SU-DHL-6 (cell line): Measurements from ENCODE around the gene GRM8.
A peak's percentile ranks its signal among the peaks of the same experiment; 100 is the strongest.

Source experiments
- H2AFZ ChIP-seq: fragments of 200-600 bp; sonication (generic); 2 replicates; pipeline ENCODE4 v1.6.1; 2014; ENCODE audit warnings: low read depth, mild to moderate bottlenecking, moderate library complexity, mixed read lengths, antibody characterized with exemption, low read length; ENCODE audit not compliant: severe bottlenecking
- H3F3A ChIP-seq: fragments of 200-600 bp; shearing (Covaris generic); 2 replicates; pipeline ENCODE4 v1.6.0; 2016; ENCODE audit warnings: antibody characterized with exemption, mild to moderate bottlenecking; ENCODE audit not compliant: insufficient read depth
- H3K27ac ChIP-seq: fragments of 200-600 bp; sonication (generic); 2 replicates; pipeline ENCODE4 v1.5.1; 2016; ENCODE audit warnings: low read depth, mild to moderate bottlenecking, low read length, moderate library complexity, mixed read lengths
- H3K27me3 ChIP-seq: fragments of 200-600 bp; sonication (generic), shearing (Covaris generic); 2 replicates; pipeline ENCODE4 v1.6.0; 2014; ENCODE audit warnings: mild to moderate bottlenecking, low read length
- H3K36me3 ChIP-seq: fragments of 200-600 bp; sonication (generic); 2 replicates; pipeline ENCODE4 v1.6.1; 2014; ENCODE audit warnings: mild to moderate bottlenecking, low read length, mixed read lengths
- H3K4me2 ChIP-seq: fragments of 300-600, 200-600 bp; shearing (Covaris generic), sonication (generic); 2 replicates; pipeline ENCODE4 v1.6.0; 2014; ENCODE audit warnings: low read length, low read depth, mild to moderate bottlenecking; ENCODE audit not compliant: poor library complexity, severe bottlenecking
- H3K4me3 ChIP-seq: fragments of 200-600 bp; sonication (generic); 2 replicates; pipeline ENCODE4 v1.5.1; 2014; ENCODE audit warnings: antibody characterized with exemption, low read length, mild to moderate bottlenecking, mixed read lengths; ENCODE audit not compliant: insufficient read depth, poor library complexity, severe bottlenecking
- H3K79me2 ChIP-seq: fragments of 200-600 bp; sonication (generic); 2 replicates; pipeline ENCODE4 v1.6.1; 2014; ENCODE audit warnings: mild to moderate bottlenecking, low read length, moderate library complexity; ENCODE audit not compliant: insufficient read depth
- H3K9ac ChIP-seq: fragments of 200-600 bp; sonication (generic); 2 replicates; pipeline ENCODE4 v1.7.0; 2014; ENCODE audit warnings: mild to moderate bottlenecking, low read length
- H3K9me2 ChIP-seq: fragments of 200-600 bp; sonication (generic); replicated peaks from 2 replicates; pipeline ENCODE4 v1.6.1; 2014; ENCODE audit warnings: low read length; ENCODE audit not compliant: insufficient read depth
- H3K9me3 ChIP-seq: fragments of 200-600 bp; sonication (generic); 2 replicates; pipeline ENCODE4 v1.6.1; 2014; ENCODE audit warnings: low read length, mixed read lengths; ENCODE audit not compliant: insufficient read depth
- H4K20me1 ChIP-seq: fragments of 200-600 bp; sonication (generic); 2 replicates; pipeline ENCODE4 v1.6.1; 2014; ENCODE audit warnings: low read depth, mild to moderate bottlenecking, antibody characterized with exemption, low read length, moderate library complexity, mixed read lengths
- EZH2phosphoT487 ChIP-seq: fragments of 200-600 bp; sonication (generic), shearing (Covaris generic); conservative IDR thresholded peaks from 2 replicates; pipeline ENCODE4 v1.6.1; 2018; ENCODE audit warnings: mild to moderate bottlenecking, antibody characterized with exemption, low read length, moderate library complexity, mixed read lengths
- TF ChIP-seq, protein P1 (sequence below): fragments of 200-600 bp; sonication (generic); IDR thresholded peaks from one replicate; pipeline ENCODE4 v1.5.1; 2017; ENCODE audit warnings: antibody characterized with exemption, mild to moderate bottlenecking, low read length, moderate library complexity; ENCODE audit not compliant: insufficient read depth, poor library complexity, severe bottlenecking

Gene GRM8

DNA sequence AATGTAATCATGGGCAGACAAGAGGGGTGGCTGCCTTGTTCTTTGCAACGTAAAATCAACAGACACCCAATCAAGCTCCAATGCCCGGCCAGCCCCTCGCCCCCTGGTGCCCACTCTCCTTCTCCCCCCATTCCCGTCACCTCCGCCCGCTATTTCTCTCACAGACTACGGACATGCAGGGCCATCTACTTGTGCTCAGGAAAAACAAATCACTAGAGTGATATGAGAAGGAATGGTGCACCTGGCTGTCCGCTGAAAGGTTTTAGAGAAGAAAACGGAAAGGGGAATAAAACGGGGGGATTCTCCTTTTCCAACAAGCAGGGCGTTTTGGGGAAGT is 396 bp downstream of the GRM8 start:
- Histone ChIP-seq H3K9me2 (no peaks in the 10 kb centered on the region), H3K9ac (no peak overlapping the region; the same call in 1 of the 2 replicates), H2AFZ (no peak overlapping the region), H3K4me2 (peak overlapping the region; percentile 79), H3K27ac (no peak overlapping the region), H3K36me3 (no peaks in the 10 kb centered on the region), H3K79me2 (no peaks in the 10 kb centered on the region), H3K4me3 (peak overlapping the region; percentile 65), H4K20me1 (no peaks in the 10 kb centered on the region), H3K27me3 (no peaks in the 10 kb centered on the region), H3F3A (no peaks in the 10 kb centered on the region), H3K9me3 (no peaks in the 10 kb centered on the region)
- TF ChIP-seq EZH2phosphoT487 = no peak
- TF ChIP-seq, protein P1, sequence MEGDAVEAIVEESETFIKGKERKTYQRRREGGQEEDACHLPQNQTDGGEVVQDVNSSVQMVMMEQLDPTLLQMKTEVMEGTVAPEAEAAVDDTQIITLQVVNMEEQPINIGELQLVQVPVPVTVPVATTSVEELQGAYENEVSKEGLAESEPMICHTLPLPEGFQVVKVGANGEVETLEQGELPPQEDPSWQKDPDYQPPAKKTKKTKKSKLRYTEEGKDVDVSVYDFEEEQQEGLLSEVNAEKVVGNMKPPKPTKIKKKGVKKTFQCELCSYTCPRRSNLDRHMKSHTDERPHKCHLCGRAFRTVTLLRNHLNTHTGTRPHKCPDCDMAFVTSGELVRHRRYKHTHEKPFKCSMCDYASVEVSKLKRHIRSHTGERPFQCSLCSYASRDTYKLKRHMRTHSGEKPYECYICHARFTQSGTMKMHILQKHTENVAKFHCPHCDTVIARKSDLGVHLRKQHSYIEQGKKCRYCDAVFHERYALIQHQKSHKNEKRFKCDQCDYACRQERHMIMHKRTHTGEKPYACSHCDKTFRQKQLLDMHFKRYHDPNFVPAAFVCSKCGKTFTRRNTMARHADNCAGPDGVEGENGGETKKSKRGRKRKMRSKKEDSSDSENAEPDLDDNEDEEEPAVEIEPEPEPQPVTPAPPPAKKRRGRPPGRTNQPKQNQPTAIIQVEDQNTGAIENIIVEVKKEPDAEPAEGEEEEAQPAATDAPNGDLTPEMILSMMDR = no peak

DNA sequence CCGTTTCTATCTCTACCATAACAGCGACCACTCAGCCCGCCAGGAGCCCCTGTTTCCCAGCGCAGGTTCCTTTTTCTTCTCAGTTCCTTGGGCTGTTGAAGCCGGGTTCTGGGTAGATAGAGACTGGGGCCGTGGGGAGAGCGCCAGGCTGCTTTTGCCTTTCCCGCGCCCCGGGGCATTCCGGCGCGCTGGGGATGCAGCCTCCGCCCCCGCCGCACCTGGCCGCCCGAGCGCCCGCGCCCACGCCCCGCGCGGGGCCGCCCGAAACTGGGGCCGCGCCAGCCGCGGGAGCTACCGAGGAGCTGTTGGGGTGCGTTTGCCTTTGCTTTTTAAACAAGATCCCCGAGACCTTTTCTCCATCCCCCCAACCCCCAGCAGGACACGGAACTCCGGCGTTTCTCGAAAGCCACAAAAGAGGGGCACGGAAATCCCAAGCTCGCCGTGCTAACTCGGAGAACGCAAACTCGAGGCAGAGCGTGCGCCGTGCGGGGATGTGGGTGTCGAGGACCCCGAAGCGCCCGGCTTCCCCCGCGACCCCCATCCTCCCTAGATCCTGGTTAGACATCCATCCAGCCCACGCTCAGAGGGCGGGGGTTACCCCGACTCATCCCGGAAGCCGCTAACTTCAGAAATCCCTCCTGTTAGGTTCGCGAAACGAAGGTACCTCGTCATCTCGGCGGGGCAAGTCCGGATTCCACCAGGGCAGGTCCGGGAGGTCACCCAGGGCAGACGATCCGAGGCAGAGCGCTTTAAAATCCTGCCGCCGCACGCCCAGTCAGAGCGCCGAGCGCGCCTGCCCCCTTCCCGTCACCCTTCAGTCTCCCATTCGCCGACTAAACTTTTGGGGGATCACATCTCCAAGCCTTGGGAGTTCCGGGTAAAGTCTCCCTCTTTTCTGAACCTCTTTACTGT is 1.0 kb downstream of the GRM8 start:
- H3K4me3 ChIP-seq = no peak overlapping the region
- H3K27ac ChIP-seq = no peak overlapping the region
- H3K79me2 ChIP-seq = no peaks in the 10 kb centered on the region
- H2AFZ ChIP-seq = no peak overlapping the region
- TF ChIP-seq EZH2phosphoT487 = 0 out of 2 replicates have a peak, but pooled peaks have one; percentile 63
- TF ChIP-seq, protein P1 = no peak
- H3K9ac ChIP-seq = no peak overlapping the region
- no peaks in the 10 kb centered on the region for H4K20me1 ChIP-seq
- H3K36me3 ChIP-seq = no peaks in the 10 kb centered on the region
- H3K27me3 ChIP-seq = no peaks in the 10 kb centered on the region
- H3K4me2 ChIP-seq = peak overlapping the region; percentile 79
- H3F3A ChIP-seq = no peaks in the 10 kb centered on the region
- H3K9me2 ChIP-seq = no peaks in the 10 kb centered on the region
- H3K9me3 ChIP-seq = no peaks in the 10 kb centered on the region

DNA sequence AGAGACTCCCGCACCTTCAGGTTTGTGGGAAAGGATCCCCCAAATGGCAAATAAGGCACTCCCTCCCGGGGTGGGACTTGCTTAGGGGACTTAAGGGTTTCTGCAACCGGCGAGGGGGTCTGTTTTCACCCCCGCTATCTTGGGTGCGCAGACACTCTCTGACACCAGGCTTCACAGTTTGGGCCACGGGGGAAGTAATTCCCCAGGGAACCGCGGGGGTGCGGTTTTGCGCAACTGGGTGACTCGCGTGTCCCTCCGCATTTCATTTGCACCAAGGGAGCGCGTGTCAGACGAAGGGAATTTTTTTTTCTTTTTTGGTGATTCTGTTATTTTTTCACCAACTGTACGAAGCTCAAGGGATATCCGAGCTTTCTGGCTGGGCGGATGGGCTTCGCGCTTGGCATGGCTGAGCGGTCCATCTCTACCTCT is 1.7 kb downstream of the GRM8 start:
- H2AFZ ChIP-seq = no peak overlapping the region
- H3K36me3 ChIP-seq = no peaks in the 10 kb centered on the region
- TF ChIP-seq, protein P1 = no peak
- TF ChIP-seq EZH2phosphoT487 = no peak
- no peak overlapping the region for H3K4me3 ChIP-seq
- no peak overlapping the region for H3K9ac ChIP-seq
- no peaks in the 10 kb centered on the region for H3K79me2 ChIP-seq
- no peak overlapping the region for H3K4me2 ChIP-seq
- no peaks in the 10 kb centered on the region for H4K20me1 ChIP-seq
- no peaks in the 10 kb centered on the region for H3K9me2 ChIP-seq
- no peaks in the 10 kb centered on the region for H3K9me3 ChIP-seq
- H3K27ac ChIP-seq = no peak overlapping the region
- H3F3A ChIP-seq = no peaks in the 10 kb centered on the region
- no peaks in the 10 kb centered on the region for H3K27me3 ChIP-seq
